GM23338 (cell line): ENCODE data around the gene NRF1.

ENCODE experiments used
- CTCF ChIP-seq, 2 experiments: fragments of 200-600 bp in 1 of 2; sonication (generic) in 1 of 2; conservative IDR thresholded peaks; 2 replicates each; pipeline versions ENCODE4 v1.5.1 to v1.6.1; 2016 to 2017; ENCODE audit warnings: antibody characterized with exemption in 2 of 2, low read depth in 2 of 2, mild to moderate bottlenecking in 2 of 2, moderate library complexity in 1 of 2
- REST ChIP-seq: IDR thresholded peaks from one replicate; pipeline ENCODE4 v1.6.1; 2018; ENCODE audit warnings: antibody characterized with exemption; ENCODE audit not compliant: unreplicated experiment

DNA sequence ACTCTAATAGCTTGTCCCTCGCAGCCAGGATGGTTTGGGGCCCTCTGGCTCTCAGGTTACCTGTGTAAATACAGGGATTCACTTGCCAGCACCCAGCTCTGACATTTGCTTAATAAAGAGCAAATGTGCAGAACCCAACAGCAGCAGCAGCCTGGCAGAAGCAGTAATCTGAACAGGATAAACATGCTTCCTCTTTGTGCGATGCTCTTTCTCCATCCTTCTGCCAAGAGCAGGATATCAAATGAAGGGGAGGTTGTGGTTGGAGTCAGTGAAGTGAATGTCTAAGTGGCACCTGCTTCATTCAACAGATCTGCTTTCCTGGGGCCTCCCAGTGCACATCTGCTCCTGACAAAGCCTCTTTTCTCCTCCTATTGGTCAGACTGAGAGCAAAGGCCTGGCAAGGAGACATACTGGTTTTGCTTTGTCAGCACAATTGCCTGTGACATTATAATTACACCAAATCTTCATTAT is 130.3 kb downstream of the NRF1 start:
- TF ChIP-seq REST, result no peak
- no peak for TF ChIP-seq CTCF (conservative IDR thresholded peaks at IDR 0.05; ENCODE audit: low read depth in 2 of 2)
